ENCODE measurements around the gene CHRM4. TPM values are rescaled to one million over a fixed set of nuclear protein-coding genes. Genes with fewer than 3 reads are reported as not detected.

CHRM4 gene
- total and polyA plus RNA-seq, 11 donors = 0.08 to 0.27 (median 0.17) TPM; not detected in 7

GRCh38 chr11:46418751-46419150, 27.2 kb upstream of the CHRM4 start:
- TF ChIP-seq CTCF (IDR thresholded peaks at IDR 0.05) (no peak), POLR2A (IDR thresholded peaks at IDR 0.05) (no peak)
- no peak for ATAC-seq
- no peak overlapping the region for H3K27ac ChIP-seq
- DNase-seq = no peak
- 94 to 99% (median 95%) methylated on average over 5 of the region's 5 CpGs for WGBS, 4 donors
- intact Hi-C loops (cut with DNase I) = no loop called here
- peaks cover 0 to 74% (median 50%) of the 10 kb centered on the region in 9 donors for H3K36me3 ChIP-seq
- no peaks in the 10 kb centered on the region for H3K27me3 ChIP-seq
- no peak overlapping the region for H3K4me3 ChIP-seq
- no peaks in the 10 kb centered on the region for H3K9me3 ChIP-seq
- H3K4me1 ChIP-seq = peaks cover 0 to 7% (median 0%) of the 10 kb centered on the region in 12 donors

- Histone ChIP-seq H3K27me3 (no peaks in the 10 kb centered on the region), H3K27ac (no peak overlapping the region), H3K9me3 (no peaks in the 10 kb centered on the region), H3K4me1 (peaks cover 0 to 7% (median 0%) of the 10 kb centered on the region in 12 donors), H3K36me3 (peaks cover 0 to 79% (median 60%) of the 10 kb centered on the region in 9 donors), H3K4me3 (no peak overlapping the region)
- 86 to 90% (median 88%) methylated on average over 7 of the region's 7 CpGs for WGBS, 4 donors
- DNase-seq (no peak), ATAC-seq (no peak)
- TF ChIP-seq POLR2A (IDR thresholded peaks at IDR 0.05) = no peak
- TF ChIP-seq CTCF (IDR thresholded peaks at IDR 0.05) = no peak
- intact Hi-C loops (cut with DNase I) = no loop called here
Measured at GRCh38 chr11:46417711-46418110, 26.1 kb upstream of the CHRM4 start.

GRCh38 chr11:46414879-46415278, 23.3 kb upstream of the CHRM4 start:
- Histone ChIP-seq H3K27ac (no peak overlapping the region), H3K9me3 (no peaks in the 10 kb centered on the region), H3K27me3 (no peaks in the 10 kb centered on the region), H3K4me1 (no peaks in the 10 kb centered on the region), H3K4me3 (no peak overlapping the region), H3K36me3 (peaks cover 0 to 68% (median 62%) of the 10 kb centered on the region in 9 donors)
- TF ChIP-seq CTCF (IDR thresholded peaks at IDR 0.05) = no peak
- no peak for TF ChIP-seq POLR2A (IDR thresholded peaks at IDR 0.05)
- ATAC-seq = no peak
- intact Hi-C loops (cut with DNase I) = no loop called here
- no peak for DNase-seq
- 53 to 63% (median 57%) methylated on average over 3 of the region's 3 CpGs for WGBS, 4 donors

- Histone ChIP-seq H3K27ac (no peak overlapping the region), H3K4me3 (no peak overlapping the region), H3K36me3 (peaks cover 0 to 73% (median 66%) of the 10 kb centered on the region in 9 donors), H3K9me3 (no peaks in the 10 kb centered on the region), H3K4me1 (no peaks in the 10 kb centered on the region), H3K27me3 (no peaks in the 10 kb centered on the region)
- ATAC-seq = peak in 1 of 4 donors; percentile 18
- 64 to 87% (median 82%) methylated on average over 5 of the region's 5 CpGs for WGBS, 4 donors
- no peak for DNase-seq
- intact Hi-C loops (cut with DNase I) = no loop called here
- TF ChIP-seq CTCF (IDR thresholded peaks at IDR 0.05) (no peak), POLR2A (IDR thresholded peaks at IDR 0.05) (no peak)
Measured at GRCh38 chr11:46414466-46414796, 22.9 kb upstream of the CHRM4 start.
